ENCODE data around the gene ADAM15. TPM values are rescaled to one million over a fixed set of nuclear protein-coding genes. Genes with fewer than 3 reads are reported as not detected.

The ADAM15 gene
- total RNA-seq, 1 experiment from 2014 or later = 216 TPM

DNA sequence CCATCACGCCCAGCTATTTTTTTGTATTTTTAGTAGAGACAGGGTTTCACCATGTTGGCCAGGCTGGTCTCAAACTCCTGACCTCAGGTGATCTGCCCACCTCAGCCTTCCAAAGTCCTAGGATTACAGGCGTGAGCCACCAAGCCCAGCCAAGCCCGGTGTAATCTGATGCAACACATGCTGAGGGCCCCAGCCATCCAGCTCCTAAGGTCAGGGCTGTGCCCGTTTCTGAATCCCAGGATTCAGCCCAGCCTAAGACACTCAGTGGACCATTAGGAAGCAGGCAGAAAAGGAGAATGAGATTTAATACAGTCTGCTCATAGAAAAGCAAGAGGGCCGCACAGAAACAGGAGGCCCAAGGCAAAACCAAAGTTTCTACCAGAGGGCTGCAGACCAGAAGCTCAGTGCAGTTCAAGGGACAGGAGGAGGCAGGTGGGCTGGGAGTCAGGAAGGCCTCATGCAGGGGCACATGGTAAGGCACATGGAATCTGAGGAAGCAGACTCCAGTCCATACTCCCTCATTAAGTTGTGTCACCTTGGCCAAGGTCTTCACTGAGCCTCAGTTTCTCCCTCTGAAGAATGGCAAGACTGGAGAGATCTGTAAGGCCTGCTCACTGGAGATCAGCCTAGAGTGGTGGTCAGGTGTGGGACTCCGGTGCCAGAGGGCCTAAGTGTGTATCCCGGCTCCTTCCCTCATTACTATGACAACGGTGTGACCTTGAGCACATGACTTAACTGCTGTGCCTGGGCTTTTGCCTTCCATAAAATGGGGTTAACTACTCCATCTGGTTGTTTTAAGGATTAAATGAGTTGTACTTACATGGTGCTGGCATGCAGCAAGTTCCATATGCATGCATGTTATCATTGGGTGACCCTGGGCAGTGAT is 2.4 kb upstream of the ADAM15 start:
- DNase-seq (ENCODE audit: extremely low read depth, low read depth) = no peak

DNA sequence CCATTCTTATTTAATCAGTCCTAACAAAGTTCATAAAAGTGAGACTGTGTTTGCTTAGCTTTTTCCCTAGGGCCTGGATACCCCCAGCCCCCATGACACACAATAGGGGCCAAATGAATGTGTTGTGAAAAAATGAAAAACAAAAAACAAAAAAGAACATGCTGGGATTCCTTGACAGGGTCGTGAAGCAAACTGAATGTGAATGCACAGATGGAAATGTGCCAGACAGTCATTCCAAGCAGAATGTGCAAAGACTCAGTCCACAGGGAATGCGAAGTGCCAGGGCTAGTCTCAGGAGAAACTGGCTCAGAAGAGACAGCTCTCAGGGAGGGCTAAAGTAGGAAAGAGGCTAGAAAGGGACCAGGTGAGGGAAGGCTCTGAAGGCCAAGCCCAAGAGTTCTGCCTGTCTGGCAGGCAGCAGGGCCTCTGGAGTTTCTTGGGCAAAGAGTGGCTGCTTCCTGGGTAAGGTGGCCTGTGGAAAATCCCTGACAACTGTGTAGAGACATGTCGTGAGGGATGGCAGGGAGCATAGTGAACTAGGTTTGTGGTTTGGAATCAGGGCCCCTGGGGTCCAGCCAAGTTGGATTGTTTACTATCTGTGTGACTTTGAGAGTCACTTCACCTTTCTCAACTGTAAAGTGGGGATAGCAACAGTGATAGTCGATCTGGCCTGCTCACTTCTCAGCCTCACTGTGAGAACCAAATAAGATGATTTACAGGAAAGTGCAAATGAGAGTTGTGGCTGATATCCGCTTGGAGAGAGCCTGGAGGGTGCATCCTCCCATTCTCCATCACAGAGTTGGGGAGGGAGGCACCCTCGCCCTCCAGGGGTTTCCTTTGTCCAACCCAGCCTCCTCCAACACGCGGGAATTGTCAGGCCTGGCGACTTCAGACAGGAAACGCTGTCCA is 1.2 kb upstream of the ADAM15 start:
- no peak for DNase-seq (ENCODE audit: extremely low read depth, low read depth)

DNA sequence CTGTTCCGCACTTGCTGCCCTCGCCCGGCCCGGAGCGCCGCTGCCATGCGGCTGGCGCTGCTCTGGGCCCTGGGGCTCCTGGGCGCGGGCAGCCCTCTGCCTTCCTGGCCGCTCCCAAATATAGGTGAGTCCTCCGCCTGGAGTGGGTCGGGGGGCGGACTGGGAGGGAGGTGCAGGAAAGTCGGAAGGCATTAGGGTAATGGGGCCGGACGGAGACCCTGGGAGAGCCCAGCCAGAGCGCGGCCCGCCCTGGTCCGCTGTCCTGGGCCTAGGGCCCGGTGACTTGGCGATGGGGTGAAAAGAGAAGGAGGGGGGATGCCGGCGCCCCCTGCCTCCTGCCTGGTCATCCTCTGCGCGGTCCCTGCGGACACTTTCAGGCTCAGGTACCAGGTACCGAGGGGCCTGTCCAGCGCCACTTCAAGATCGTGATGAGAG is 243 bp downstream of the ADAM15 start:
- DNase-seq (ENCODE audit: extremely low read depth, low read depth) = no peak

DNA sequence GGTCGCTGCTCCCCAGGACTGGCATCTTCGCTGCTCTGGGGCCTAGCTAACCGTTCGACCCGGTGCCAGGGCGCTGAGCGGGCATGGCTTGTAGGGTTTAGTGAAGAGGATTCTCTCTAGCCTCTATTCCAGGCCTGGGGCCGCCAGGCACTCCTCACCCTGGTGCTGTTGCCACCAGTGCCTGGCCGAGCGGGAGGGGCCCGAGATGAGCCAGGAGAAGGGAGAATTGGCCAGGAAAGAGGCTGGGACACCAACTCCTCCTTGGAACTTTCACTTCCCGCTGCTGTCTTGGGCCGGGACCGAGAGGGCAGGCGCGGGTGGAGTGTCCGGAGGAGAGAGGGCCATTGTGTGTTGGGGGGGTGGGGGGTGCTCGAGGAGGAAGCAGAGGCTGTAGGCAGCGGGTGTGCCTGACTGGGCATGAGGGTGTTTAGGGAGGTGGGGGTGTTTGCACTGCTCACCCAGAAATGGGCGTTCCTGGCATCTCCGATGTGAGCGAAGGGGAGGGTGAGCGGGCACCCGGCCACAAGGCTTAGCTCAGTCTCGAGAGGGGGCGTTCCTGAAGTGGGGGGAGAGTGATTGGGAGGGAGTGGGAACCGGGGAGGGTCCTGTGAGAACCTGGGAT is 772 bp downstream of the ADAM15 start:
- peak; percentile 17 for DNase-seq (ENCODE audit: extremely low read depth, low read depth)

DNA sequence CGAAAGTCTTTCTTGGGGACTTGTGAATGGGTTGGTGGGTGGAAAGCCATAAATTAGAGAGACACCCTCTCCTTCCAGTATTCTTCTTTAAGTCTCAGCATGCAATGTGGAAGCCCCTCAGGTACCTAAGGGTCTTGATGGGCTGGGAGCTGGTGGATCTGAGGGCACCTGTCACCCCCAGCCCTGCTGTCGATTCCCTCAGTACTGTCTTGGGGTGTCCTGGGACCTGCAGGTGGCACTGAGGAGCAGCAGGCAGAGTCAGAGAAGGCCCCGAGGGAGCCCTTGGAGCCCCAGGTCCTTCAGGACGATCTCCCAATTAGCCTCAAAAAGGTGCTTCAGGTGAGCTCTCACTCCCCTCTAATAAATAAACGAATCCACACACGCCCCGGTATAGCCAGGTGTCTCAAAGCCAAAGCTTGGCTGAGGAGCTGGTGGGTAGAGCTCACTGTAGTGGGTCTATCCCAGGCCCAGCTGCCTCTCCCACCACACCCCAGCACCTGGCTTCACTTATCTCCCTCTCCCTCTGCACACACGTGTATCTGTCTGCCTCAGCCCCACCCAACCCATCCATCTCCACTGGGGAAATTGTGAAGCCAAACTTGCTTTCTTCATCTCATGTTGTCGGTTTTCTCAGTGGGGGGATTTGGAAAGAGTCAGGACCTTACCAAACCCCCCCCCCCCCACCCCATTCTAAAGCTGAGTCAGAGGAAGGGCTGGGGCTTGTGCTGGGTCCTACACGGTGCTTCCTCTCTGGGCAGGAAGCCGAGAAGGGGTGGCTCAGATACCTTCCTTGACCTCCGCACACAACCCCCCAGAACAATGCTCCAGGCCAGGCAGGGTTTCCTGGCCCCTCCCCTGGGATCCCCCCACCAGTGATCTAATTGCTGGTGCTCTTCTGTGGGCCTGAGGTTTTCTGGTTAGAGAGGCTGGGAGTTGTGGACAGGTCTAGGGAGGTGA is 1.6 kb downstream of the ADAM15 start:
- peak; percentile 51 for DNase-seq (ENCODE audit: extremely low read depth, low read depth)

DNA sequence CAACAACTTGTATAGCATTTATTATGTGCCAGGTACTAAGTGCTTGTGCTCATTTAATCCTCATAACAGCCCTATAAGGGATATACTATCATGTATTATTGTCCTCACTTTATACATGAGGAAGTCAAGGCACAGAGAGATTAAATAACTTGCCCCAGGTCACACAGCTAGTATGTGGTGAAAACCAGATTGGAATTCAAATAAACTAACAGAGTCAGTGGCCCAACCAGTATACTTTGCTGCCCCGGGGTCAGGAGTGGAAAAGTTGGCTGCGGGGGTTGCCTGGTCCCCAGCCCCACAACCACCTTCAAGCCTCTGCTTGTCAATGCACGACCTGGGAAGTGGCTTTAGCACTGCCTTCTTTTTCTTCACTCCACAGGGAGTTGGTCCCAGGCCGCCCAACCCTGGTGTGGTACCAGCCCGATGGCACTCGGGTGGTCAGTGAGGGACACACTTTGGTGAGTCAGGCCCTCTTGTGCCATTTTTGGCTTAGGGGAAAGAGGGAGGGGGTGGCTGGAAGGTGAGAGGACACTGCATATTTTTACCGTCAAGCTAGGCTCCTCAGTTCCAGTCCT is 2.5 kb downstream of the ADAM15 start:
- no peak for DNase-seq (ENCODE audit: extremely low read depth, low read depth)

DNA sequence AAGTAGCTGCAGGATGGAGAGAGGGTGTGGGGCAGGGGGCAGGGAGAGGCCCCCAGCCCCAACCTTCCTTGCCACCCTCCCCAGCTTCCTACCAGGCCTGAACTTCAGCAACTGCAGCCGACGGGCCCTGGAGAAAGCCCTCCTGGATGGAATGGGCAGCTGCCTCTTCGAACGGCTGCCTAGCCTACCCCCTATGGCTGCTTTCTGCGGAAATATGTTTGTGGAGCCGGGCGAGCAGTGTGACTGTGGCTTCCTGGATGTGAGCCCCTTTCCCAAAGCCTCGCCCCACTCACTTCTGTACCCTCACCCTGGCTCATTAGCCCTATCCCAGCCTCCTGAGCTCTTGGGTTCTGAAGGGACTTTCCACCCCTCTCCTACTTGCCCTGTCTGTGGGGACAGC is 6.0 kb downstream of the ADAM15 start:
- DNase-seq (ENCODE audit: extremely low read depth, low read depth) = no peak

DNA sequence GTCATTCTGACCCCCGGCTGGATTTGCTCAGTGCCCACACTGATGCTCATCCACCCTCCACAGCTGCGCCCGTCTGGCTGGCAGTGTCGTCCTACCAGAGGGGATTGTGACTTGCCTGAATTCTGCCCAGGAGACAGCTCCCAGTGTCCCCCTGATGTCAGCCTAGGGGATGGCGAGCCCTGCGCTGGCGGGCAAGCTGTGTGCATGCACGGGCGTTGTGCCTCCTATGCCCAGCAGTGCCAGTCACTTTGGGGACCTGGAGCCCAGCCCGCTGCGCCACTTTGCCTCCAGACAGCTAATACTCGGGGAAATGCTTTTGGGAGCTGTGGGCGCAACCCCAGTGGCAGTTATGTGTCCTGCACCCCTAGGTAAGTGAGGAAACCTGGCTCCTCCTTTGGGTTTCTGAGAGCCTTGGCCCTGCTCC is 6.7 kb downstream of the ADAM15 start:
- no peak for DNase-seq (ENCODE audit: extremely low read depth, low read depth)

DNA sequence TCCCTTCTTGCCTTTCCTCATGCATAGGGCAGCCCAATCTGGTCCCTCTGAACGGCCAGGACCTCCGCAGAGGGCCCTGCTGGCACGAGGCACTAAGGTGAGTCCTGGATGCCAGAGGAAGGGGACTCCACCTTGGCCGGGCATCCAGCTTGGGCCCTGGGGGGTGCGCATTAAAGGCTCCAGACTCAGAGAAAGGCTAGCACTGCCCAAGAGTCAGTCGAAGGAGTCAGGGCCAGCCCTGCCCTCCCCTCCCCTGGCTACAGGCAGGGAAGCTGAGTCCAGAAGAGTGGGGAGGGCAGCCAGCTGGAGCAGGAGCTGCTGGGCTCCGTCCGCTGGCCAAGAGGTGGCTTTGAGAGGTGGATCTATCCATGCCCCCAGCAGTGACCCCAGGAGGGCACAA is 9.6 kb downstream of the ADAM15 start:
- DNase-seq (ENCODE audit: extremely low read depth, low read depth) = no peak

DNA sequence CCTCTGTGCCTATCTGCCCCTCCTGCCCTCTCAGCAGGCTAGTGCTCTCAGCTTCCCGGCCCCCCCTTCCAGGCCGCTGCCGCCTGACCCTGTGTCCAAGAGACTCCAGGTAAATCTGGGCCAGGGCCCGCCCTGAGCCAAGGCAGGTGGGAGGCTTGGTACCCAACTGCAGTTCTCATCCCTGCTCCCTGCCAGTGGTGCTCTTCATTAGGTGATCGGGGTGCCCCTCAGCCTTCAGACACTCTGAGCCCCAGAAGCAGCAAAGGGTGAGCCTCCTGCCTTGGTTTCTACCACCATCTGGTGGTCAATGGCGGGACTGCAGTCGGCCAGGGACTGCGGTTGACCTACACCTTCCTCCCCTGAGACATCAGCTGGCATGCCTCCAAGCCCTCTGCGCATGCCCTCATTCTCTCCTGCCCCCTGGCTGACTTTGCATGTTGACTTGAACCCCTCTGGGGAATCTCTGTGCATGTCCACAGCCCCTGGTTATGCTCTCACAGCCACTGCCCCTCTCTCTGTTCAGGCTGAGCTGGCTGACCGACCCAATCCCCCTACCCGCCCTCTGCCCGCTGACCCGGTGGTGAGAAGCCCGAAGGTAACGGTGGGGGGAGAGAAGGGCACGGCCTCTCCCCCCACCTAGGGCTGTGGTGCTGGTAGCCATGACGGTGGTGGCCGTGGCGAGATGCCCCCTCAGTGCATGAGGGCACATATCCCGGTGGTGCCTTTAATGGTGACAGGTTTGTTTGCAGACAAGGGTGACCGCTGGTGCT is 10.4 kb downstream of the ADAM15 start:
- DNase-seq (ENCODE audit: extremely low read depth, low read depth) = peak; percentile 91

DNA sequence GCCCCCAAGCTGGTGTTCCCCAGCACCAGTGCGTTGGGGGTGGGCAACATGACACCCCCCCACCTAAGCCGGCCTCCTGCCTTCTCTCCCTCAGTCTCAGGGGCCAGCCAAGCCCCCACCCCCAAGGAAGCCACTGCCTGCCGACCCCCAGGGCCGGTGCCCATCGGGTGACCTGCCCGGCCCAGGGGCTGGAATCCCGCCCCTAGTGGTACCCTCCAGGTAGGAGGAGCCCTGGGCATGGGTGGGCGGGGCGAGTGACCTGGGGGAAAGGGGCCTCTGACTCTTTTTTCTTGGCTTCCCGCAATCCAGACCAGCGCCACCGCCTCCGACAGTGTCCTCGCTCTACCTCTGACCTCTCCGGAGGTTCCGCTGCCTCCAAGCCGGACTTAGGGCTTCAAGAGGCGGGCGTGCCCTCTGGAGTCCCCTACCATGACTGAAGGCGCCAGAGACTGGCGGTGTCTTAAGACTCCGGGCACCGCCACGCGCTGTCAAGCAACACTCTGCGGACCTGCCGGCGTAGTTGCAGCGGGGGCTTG is 11.1 kb downstream of the ADAM15 start:
- DNase-seq (ENCODE audit: extremely low read depth, low read depth) = no peak

DNA sequence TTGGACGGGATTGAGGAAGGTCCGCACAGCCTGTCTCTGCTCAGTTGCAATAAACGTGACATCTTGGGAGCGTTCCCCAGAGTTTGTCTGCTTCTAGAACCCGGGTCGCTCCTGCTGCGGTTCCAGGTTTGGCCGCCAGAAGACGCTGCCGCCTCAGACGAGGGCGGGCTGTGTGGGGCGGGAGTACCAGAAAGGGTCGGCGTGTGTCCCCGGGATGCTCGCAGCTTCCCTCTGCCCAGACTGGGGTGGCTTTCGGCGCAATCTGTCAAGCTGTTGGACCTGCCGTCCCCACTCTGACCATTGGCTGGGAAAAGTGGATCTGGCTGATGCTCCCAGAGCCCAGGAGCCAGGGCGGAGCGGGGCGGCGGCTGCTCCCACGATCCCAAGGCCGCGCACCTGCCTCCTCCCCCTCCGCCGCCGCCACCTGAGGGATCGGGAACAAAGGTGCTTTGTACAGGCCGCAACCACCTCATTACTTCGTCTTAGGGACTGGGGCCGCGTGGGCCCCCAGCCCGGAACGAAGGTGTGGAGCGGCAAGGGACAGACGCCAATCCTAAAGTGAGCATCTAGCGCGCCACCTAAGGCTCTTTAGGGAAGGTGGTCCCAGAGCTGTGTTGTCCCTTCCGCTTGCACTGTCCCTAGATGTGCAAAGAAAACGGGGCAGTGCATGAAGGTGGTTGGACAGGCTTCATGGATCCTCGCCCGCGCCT is 11.7 kb downstream of the ADAM15 start:
- no peak for DNase-seq (ENCODE audit: extremely low read depth, low read depth)

DNA sequence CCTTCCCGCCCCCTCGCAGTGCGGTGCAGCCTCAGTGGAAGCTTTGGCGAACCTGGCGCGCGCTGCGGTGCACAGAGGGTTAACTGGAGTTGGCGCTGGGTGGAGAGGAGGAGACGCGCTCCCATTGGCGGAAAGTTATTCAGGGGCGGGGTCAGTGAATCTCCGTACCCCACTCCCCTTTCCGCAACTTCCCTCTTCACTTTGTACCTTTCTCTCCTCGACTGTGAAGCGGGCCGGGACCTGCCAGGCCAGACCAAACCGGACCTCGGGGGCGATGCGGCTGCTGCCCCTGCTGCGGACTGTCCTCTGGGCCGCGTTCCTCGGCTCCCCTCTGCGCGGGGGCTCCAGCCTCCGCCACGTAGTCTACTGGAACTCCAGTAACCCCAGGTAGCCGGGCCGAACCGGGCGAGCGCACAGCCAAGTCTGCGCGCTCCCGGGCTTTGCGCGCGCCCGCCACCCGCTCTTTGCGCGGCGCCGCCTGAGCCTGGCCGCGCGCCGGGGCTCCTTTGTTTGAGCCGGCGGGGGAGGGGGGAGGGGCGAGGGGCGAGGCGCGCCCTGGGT is 12.5 kb downstream of the ADAM15 start, which contains the start of gene EFNA4:
Gene EFNA4, plus strand, starts transcription at position 191 of the 561 bp plus-strand sequence. Its CDS starts 84 bp downstream, at position 275.
- peak; percentile 88 for DNase-seq (ENCODE audit: extremely low read depth, low read depth)

DNA sequence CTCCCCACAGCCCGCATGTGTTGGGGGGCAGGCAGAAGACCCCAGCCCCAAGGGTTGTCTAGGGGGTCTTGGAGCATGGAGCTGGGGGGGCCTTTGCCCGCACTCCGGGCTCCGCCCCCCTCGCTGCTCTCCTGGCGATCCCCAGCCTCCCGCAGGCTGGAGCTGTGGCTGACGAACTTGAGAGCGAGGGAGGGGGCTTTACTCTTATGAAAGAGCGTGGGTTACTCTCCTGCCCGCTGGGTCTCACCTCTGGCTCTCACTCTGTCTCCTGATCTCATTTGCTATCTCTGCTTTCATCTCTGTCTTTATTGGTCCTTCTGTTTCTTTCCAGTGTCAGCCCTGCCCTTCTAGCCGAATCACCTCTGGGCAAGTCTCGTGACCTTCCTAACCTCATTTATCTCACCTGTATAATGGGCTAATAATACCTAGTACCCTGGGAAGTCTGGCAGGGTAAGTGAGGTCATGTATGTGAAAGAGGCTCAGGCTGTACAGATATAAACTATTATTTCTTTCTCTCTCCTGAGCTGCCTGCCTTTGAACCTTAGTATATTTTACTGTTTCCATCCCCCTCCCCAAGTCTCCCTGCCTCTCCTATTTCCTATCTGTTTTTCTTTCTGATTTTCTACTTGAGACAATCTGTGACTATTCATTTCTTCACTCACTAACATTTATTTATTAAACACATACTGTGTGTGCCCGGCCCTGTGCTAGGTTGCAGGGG is 13.2 kb downstream of the ADAM15 start:
- no peak for DNase-seq (ENCODE audit: extremely low read depth, low read depth)

DNA sequence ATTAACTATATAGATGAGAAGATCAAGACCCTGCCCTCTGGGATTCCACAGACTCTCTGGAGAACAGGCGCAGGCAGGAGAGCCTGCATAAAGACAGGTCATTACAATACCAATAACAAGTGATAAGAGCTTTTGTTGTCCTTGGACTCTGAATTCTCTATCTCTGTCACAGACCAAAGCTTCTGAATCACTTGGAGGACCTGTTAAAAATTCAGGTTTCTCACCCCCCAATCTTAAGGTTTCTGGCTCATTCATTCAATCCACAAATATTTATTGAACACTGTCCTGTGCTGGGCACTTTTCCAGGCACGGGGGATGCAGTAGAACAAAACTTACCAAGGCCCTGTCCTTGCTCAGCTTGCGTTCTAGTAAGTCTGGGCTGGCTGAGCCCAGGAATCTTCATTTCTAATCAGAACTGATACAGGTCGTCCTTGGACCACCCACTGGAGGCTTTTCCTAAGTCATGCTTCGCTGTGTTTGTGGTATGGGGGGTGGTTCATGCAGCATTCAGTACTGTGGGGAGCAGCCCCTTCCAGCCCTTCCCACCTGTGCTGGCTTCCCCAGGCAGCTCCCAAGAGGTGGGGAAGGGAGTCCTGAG is 13.8 kb downstream of the ADAM15 start:
- no peak for DNase-seq (ENCODE audit: extremely low read depth, low read depth)

DNA sequence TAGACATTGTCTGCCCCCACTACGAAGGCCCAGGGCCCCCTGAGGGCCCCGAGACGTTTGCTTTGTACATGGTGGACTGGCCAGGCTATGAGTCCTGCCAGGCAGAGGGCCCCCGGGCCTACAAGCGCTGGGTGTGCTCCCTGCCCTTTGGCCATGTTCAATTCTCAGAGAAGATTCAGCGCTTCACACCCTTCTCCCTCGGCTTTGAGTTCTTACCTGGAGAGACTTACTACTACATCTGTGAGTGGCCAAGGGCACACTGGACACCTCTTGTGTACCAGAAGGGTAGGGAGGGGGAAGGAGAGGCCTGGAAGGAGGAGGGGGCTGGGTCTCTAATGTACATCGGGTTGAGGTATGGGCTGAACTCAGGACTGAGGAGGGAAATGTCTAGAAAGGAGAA is 15.7 kb downstream of the ADAM15 start:
- DNase-seq (ENCODE audit: extremely low read depth, low read depth) = no peak

Data from NCI-H460 (cell line).